ENCODE results near the gene TSPYL2. TPM values are rescaled to one million over a fixed set of nuclear protein-coding genes. Genes with fewer than 3 reads are reported as not detected.

Gene TSPYL2
- total and polyA plus RNA-seq, 2 experiments from 2014 or later = 38.2 to 78.6 TPM

GRCh38 chrX:53084863-53085262 is 2.7 kb downstream of the TSPYL2 start:
- Histone ChIP-seq H3K4me1 (ENCODE audit: insufficient read depth) (no peaks in the 10 kb centered on the region), H3K9me2 (replicated peaks; ENCODE audit: insufficient read depth) (no peaks in the 10 kb centered on the region), H4K20me1 (ENCODE audit: insufficient read depth, poor library complexity, severe bottlenecking) (peaks cover 16% of the 10 kb centered on the region), H3K4me3 (no peak overlapping the region), H3K79me2 (peaks cover 19% of the 10 kb centered on the region), H3K9me3 (ENCODE audit: low read depth) (no peaks in the 10 kb centered on the region), H3K4me2 (peak overlapping the region; percentile 20), H3K27ac (no peak overlapping the region), H3K27me3 (no peaks in the 10 kb centered on the region), H3K36me3 (replicated peaks; ENCODE audit: insufficient read depth, low read depth) (no peaks in the 10 kb centered on the region), H2AFZ (no peak overlapping the region)
- 91% methylated on average over 9 of the region's 9 CpGs for WGBS (ENCODE audit: low lambda C conversion rate, missing lambda C conversion rate)
- TF ChIP-seq EZH2 (IDR thresholded peaks at IDR 0.05; ENCODE audit: borderline replicate concordance) (no peak), CTCF (IDR thresholded peaks at IDR 0.05; ENCODE audit: poor library complexity) (no peak), EZH2phosphoT487 (IDR thresholded peaks at IDR 0.05; ENCODE audit: low read depth, severe bottlenecking, unreplicated experiment) (no peak)
- DNase-seq (ENCODE audit: low spot score) = no peak

GRCh38 chrX:53085661-53086229 is 3.6 kb downstream of the TSPYL2 start:
- Histone ChIP-seq H3K27ac (no peak overlapping the region), H3K36me3 (replicated peaks; ENCODE audit: insufficient read depth, low read depth) (no peaks in the 10 kb centered on the region), H4K20me1 (ENCODE audit: insufficient read depth, poor library complexity, severe bottlenecking) (peaks cover 16% of the 10 kb centered on the region), H3K27me3 (no peaks in the 10 kb centered on the region), H2AFZ (no peak overlapping the region), H3K4me3 (no peak overlapping the region), H3K4me1 (ENCODE audit: insufficient read depth) (no peaks in the 10 kb centered on the region), H3K79me2 (peaks cover 19% of the 10 kb centered on the region), H3K4me2 (no peak overlapping the region), H3K9me2 (replicated peaks; ENCODE audit: insufficient read depth) (no peaks in the 10 kb centered on the region), H3K9me3 (ENCODE audit: low read depth) (no peaks in the 10 kb centered on the region)
- no peak for DNase-seq (ENCODE audit: low spot score)
- no peak for TF ChIP-seq EZH2phosphoT487 (IDR thresholded peaks at IDR 0.05; ENCODE audit: low read depth, severe bottlenecking, unreplicated experiment)
- WGBS (ENCODE audit: low lambda C conversion rate, missing lambda C conversion rate) = 86% methylated on average over 17 of the region's 17 CpGs

- Histone ChIP-seq H3K36me3 (replicated peaks; ENCODE audit: insufficient read depth, low read depth) (no peaks in the 10 kb centered on the region), H3K27ac (no peak overlapping the region), H3K9me3 (ENCODE audit: low read depth) (no peaks in the 10 kb centered on the region), H3K9me2 (replicated peaks; ENCODE audit: insufficient read depth) (no peaks in the 10 kb centered on the region), H4K20me1 (ENCODE audit: insufficient read depth, poor library complexity, severe bottlenecking) (peaks cover 16% of the 10 kb centered on the region), H3K79me2 (peaks cover 19% of the 10 kb centered on the region), H3K4me2 (no peak overlapping the region), H2AFZ (no peak overlapping the region), H3K4me1 (ENCODE audit: insufficient read depth) (no peaks in the 10 kb centered on the region), H3K4me3 (no peak overlapping the region), H3K27me3 (no peaks in the 10 kb centered on the region)
- no peak for DNase-seq (ENCODE audit: low spot score)
- WGBS (ENCODE audit: low lambda C conversion rate, missing lambda C conversion rate) = 53% methylated on average over 6 of the region's 6 CpGs
- TF ChIP-seq EZH2 (IDR thresholded peaks at IDR 0.05; ENCODE audit: borderline replicate concordance) = no peak
- no peak for TF ChIP-seq EZH2phosphoT487 (IDR thresholded peaks at IDR 0.05; ENCODE audit: low read depth, severe bottlenecking, unreplicated experiment)
- TF ChIP-seq CTCF (IDR thresholded peaks at IDR 0.05; ENCODE audit: poor library complexity) = no peak
Measured at GRCh38 chrX:53086464-53086863, 4.3 kb downstream of the TSPYL2 start.

DNA sequence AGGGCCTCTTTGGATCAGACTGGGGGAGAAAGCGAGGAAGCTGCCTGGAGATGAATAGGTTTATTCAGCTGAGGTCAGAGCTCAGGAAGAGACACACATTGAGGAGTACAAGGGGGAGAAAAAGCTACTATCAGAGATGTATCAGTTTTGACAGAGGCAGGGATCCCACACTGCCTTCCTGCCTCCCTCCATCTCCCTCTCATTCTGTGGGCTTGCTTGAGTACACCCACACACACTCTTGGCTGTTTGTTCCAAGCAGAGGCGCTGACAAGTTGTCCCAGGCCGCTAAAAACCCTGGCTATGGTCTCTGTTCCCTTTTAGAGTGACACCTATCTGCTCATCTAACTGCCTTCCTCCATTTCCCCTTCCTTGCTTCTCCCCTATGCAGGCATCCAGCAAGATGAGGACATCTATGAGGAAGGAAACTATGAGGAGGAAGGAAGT is 5.2 kb downstream of the TSPYL2 start:
- Histone ChIP-seq H3K4me3 (no peak overlapping the region), H3K4me1 (ENCODE audit: insufficient read depth) (no peaks in the 10 kb centered on the region)

More for the DNA sequence above, 5.2 kb downstream of the TSPYL2 start:
- Histone ChIP-seq H2AFZ (no peak overlapping the region), H3K36me3 (replicated peaks; ENCODE audit: insufficient read depth, low read depth) (no peaks in the 10 kb centered on the region), H3K9me2 (replicated peaks; ENCODE audit: insufficient read depth) (no peaks in the 10 kb centered on the region), H3K27ac (no peak overlapping the region), H3K27me3 (no peaks in the 10 kb centered on the region), H3K9me3 (ENCODE audit: low read depth) (no peaks in the 10 kb centered on the region), H3K4me2 (no peak overlapping the region), H4K20me1 (ENCODE audit: insufficient read depth, poor library complexity, severe bottlenecking) (peaks cover 16% of the 10 kb centered on the region), H3K79me2 (peaks cover 19% of the 10 kb centered on the region)
- DNase-seq (ENCODE audit: low spot score) = no peak
- 69% methylated on average over 3 of the region's 3 CpGs for WGBS (ENCODE audit: low lambda C conversion rate, missing lambda C conversion rate)
- TF ChIP-seq EZH2 (IDR thresholded peaks at IDR 0.05; ENCODE audit: borderline replicate concordance) (no peak), EZH2phosphoT487 (IDR thresholded peaks at IDR 0.05; ENCODE audit: low read depth, severe bottlenecking, unreplicated experiment) (no peak), CTCF (IDR thresholded peaks at IDR 0.05; ENCODE audit: poor library complexity) (no peak)

Data from hepatocyte (in vitro differentiated cells).